ENCODE results near the gene RTN4R.

DNA sequence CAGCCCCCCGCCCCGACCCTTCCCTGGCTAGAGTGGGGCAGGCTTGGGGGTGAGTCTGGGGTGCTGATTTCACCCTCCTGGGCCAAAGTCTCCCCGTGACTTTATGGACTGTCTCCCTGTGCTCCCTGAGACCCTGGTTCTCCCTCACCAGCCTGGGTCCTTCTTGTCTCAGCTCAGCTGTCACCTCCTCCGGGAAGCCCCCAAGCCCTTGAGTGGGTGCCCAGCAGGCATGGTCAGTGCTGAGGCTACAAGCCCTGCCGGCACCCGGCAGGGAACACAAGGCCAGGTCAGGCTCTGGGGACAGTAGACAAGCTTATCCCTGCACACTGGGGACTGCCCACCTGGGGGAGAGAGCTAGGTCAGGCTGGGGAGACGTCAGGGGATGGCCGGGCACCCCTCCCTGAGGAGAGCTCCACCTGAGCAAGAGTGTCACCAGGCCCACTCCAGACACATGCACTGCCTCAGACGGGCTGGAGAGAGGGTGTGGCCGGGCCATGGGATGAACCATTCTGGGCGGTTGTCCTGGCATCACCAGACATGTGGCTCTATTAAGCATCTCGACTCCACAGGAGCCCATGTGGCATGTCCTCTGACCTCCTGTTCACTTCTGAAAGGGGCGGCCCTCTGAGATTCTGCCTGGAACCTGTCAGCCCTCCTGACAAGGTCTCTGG is 22.6 kb upstream of the RTN4R start:
- TF ChIP-seq, protein P1, sequence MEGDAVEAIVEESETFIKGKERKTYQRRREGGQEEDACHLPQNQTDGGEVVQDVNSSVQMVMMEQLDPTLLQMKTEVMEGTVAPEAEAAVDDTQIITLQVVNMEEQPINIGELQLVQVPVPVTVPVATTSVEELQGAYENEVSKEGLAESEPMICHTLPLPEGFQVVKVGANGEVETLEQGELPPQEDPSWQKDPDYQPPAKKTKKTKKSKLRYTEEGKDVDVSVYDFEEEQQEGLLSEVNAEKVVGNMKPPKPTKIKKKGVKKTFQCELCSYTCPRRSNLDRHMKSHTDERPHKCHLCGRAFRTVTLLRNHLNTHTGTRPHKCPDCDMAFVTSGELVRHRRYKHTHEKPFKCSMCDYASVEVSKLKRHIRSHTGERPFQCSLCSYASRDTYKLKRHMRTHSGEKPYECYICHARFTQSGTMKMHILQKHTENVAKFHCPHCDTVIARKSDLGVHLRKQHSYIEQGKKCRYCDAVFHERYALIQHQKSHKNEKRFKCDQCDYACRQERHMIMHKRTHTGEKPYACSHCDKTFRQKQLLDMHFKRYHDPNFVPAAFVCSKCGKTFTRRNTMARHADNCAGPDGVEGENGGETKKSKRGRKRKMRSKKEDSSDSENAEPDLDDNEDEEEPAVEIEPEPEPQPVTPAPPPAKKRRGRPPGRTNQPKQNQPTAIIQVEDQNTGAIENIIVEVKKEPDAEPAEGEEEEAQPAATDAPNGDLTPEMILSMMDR (conservative IDR thresholded peaks at IDR 0.05 in 1 of 2, IDR thresholded peaks at IDR 0.05 in 1 of 2; ENCODE audit: low read depth in 1 of 2, low read length in 2 of 2), result no peak
- TF ChIP-seq EZH2 (IDR thresholded peaks at IDR 0.05; ENCODE audit: low read length, missing control alignments), result no peak

All from fibroblast of lung (primary cell).